GM18499 (cell line): ENCODE results near the gene TMEM109.
"Not testable (repeated sequence)": the region's sequence is repeated elsewhere in the genome, so short reads cannot be mapped to it uniquely, and the experiment has no call there.

Source experiments
- ATAC-seq: cut with Tn5 transposase; IDR thresholded peaks from one replicate; pipeline ENCODE4 v1.9.1; 2021; ENCODE audit warnings: moderate number of reproducible peaks; ENCODE audit not compliant: insufficient read depth, unreplicated experiment

The TMEM109 gene

GRCh38 chr11:60909680-60910280 lies 4.2 kb upstream of the TMEM109 start:
- ATAC-seq = not testable (repeated sequence)

GRCh38 chr11:60910281-60910687 lies 3.7 kb upstream of the TMEM109 start:
- peak; percentile 32 for ATAC-seq

DNA sequence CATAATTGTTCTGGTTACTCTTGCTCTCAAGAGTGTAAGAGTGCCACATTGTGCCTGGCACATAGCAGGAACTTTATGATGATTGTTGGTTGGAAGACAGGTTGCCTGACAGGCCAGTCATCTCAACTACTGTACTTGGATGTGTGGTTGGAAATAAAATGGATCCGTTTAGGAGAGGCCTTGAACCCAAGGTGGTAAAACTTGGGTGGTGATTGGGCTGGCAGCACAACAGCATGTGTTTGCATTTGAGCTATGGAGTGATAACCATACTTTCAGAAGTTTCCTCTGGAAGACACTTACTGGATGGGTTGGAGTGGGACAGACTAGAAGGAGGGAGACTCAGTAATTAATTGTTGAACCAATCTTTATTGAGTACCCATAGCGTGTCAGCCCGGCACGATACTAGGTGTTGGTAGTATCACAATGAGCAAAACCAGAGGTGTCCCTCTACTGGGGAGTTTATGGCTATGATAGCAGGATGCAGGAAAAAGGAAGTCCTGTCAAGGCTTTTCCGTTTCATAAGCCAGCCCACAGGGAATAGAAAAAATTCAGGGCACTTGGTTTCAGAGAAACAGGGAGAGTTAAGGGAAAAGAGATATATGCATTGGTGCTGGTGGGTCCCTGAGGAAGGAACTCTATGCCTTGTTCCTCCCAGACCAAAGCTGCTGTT lies 3.1 kb upstream of the TMEM109 start:
- no peak for ATAC-seq

GRCh38 chr11:60912223-60912850 lies 1.6 kb upstream of the TMEM109 start:
- ATAC-seq = no peak

DNA sequence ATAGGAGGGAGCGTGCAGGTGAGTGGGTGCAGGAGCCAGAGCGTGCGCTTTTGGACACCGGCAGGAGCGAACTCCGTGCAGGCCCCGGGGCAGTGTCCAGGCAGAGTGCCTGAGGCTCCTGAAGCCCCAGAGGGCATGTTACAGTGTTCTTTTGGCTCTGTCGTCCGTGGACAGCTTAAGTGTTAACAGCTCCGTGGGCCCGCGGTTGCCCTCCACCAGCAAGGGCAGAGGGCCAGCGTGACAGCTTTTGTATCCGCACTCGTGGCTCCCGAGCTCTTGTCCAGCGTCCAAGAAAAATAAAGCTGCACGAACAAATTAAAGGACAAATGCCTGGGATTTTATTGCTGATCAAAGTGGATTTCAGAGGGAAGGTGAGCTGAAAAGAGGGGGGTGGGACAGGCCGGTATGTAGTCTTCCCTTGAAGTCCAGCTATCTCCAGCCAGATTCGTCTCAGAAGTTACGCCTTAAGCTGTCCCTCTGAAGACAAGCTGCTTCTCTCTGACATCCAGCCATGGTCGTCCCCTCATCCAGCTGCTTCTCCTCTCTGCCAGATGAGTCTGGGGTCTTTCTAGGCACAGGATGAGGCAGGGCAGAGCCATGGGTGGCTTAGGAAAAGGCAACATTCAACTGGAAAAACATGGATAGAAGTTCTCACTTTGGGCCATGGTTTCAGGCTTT lies 968 bp upstream of the TMEM109 start:
- ATAC-seq = no peak

- ATAC-seq = no peak
Measured at GRCh38 chr11:60914633-60915247, 782 bp downstream of the TMEM109 start.

DNA sequence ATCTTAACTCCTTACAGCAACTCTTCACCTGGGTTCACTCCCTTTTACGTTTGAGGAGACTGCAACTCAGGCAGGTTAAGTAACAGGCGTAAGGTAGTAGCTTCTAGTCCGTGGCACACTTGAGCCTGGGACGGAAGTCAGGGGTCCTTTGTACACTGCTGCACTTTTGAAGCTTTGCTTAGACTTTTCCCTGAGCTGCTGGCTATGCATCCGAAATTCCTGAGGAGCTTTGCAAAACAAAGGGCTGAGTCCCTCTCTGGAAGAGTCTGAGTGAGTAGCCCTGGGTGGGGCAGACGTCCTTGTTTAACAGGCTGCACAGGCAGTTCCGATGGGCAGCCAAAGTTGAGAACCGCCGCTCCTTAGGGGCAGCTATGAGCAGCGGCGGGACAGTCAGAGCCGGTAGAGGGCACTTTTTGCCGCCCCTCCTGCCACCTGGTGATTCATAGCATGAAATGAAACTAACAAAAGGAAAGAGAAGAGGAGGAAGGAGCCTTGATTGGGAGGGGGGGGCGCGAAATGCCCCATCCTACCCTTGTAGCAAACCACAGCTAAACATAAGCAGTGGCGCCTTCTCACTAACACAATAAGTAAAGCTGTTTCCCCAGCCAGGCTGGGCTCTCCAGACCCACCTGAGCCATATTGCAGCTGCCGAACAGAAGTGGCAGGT lies 1.4 kb downstream of the TMEM109 start:
- no peak for ATAC-seq

- ATAC-seq = no peak
Measured at GRCh38 chr11:60916669-60917206, 2.8 kb downstream of the TMEM109 start.

DNA sequence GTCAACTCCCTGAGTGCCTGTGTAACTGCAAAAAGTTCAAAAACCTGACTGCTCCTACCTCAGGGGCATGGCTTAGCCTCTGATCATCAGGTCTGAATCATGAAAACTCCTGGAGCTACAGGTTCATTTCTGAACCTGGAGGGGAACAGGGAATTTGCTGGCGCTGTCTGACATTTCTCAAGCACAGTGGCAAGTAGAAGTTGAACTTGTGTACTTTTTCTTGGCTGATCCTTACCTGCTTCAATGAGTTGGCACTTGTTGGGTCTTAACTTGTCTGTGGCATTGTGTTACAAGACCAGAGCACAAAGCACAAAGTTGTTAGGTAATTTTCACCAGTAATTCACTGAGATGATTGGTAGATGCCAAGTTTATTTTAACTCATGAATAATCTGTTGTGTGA lies 3.3 kb downstream of the TMEM109 start:
- no peak for ATAC-seq

- no peak for ATAC-seq
Measured at GRCh38 chr11:60918251-60918938, 4.4 kb downstream of the TMEM109 start.

DNA sequence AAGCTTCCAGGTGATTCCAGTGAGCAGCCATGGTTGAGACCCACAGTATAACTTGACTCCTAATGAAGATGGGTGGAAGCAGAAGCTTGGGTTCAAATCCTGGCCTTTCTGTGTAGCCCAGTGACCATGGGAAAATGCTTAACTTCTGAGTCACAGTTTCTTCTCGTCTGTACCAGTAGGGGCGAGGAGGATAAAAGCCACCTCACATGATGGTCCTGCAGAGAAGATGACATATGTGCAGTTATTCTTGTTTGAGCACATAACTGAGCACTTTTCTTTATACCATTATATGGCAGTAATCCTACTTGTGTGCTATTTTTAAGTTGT lies 4.9 kb downstream of the TMEM109 start:
- no peak for ATAC-seq

GRCh38 chr11:60919320-60919719 lies 5.4 kb downstream of the TMEM109 start:
- ATAC-seq = no peak

GRCh38 chr11:60919956-60920355 lies 6.0 kb downstream of the TMEM109 start:
- ATAC-seq = no peak

DNA sequence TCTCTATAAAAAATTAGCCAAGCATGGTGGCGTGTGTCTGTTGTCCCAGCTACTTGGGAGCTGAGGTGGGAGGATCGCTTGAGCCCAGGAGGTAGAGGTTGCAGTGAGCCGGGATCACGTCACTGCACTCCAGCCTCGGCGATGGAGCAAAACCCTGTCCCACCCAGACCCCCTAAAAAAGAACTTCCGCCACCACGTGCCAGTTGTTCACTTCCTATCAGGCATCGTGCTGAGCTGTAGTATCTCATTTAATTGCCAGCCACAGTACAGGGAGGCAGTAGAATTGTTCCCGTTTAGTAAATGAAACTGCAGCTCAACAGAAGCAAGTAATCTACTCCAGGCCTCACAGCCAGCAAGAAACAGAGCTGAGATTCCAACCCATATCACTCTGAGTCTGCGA lies 7.3 kb downstream of the TMEM109 start:
- ATAC-seq = no peak

DNA sequence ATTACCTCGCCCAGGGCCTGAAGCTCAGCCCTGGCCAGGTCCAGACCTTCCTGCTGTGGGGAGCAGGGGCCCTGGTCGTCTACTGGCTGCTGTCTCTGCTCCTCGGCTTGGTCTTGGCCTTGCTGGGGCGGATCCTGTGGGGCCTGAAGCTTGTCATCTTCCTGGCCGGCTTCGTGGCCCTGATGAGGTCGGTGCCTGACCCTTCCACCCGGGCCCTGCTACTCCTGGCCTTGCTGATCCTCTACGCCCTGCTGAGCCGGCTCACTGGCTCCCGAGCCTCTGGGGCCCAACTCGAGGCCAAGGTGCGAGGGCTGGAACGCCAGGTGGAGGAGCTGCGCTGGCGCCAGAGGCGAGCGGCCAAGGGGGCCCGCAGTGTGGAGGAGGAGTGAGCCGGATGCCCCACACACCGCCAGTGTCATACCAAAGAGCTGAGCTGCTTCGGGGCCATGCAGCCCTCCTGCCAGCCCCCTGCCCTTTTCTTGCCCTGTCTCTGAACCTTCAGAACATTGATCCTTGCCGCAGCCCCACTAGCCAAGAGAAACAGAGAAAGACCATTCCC lies 7.9 kb downstream of the TMEM109 start:
- ATAC-seq = no peak

GRCh38 chr11:60922906-60923305 lies 8.9 kb downstream of the TMEM109 start:
- no peak for ATAC-seq

DNA sequence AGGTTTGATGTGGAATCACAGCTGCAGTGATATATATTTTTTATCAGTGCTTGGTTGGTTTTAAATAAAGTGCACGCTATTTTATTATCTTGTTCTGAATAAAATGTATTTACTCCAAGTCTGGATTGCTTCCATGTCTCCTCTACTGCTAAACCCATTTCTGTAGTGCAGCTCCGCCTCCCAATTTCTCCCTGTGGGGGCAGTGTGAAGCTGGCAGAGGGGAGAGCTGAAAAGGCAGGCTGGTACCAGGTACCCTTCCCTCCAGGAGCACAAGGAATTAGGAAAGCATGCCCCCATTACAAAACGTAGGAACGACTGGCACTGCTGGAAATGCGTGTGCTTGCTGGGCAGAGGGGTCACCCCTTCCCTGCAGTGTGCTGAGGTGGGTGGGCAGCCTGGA lies 9.4 kb downstream of the TMEM109 start:
- ATAC-seq = no peak

GRCh38 chr11:60923800-60924109 lies 9.8 kb downstream of the TMEM109 start:
- no peak for ATAC-seq

DNA sequence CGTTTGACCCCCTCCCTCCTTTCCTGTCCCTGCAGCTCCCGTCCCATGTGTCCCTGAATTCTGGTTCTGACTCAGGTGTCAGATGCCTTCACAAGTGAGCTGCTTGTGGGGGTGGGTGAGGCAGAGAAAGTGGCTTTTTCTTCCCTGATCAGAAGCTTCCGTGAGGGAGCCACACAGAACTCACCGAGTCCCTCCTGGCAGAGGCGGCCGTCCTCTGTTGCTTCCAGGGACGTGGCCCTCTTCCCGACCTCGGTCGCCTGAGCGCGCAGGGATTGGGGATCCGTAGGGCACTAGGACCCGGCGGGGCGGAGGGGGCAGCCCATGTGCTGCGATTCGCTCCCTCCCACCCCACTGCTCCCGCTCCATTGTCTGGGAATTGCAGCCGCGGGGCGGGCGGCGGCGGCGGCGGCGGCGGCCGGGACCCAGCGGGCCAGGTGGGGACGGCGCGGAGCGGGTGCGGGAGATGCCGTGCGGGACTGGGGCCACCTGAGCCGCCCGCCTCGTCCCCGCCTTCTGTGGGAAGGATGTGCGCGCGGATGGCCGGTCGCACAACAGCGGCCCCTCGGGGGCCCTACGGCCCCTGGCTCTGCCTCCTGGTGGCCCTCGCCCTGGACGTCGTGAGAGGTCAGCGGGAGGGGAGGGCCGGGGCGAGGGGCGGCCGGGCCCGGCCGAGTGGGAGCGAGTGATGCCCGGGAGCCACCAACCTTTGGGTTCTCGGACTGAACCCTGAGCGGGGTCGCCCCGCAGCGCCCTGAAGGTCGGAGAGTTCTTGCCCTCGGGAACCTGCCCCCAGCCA lies 10.3 kb downstream of the TMEM109 start, which contains the start of gene TMEM132A:
Gene TMEM132A, plus strand, starts transcription at position 351 of the 796 bp plus-strand sequence. Its CDS starts 174 bp downstream, at position 525.
- no peak for ATAC-seq
